ENCODE results near the gene DLG1. TPM values are rescaled to one million over a fixed set of nuclear protein-coding genes. Genes with fewer than 3 reads are reported as not detected.

The DLG1 gene
- total RNA-seq, 1 experiment from 2014 or later: 89.8 TPM

DNA sequence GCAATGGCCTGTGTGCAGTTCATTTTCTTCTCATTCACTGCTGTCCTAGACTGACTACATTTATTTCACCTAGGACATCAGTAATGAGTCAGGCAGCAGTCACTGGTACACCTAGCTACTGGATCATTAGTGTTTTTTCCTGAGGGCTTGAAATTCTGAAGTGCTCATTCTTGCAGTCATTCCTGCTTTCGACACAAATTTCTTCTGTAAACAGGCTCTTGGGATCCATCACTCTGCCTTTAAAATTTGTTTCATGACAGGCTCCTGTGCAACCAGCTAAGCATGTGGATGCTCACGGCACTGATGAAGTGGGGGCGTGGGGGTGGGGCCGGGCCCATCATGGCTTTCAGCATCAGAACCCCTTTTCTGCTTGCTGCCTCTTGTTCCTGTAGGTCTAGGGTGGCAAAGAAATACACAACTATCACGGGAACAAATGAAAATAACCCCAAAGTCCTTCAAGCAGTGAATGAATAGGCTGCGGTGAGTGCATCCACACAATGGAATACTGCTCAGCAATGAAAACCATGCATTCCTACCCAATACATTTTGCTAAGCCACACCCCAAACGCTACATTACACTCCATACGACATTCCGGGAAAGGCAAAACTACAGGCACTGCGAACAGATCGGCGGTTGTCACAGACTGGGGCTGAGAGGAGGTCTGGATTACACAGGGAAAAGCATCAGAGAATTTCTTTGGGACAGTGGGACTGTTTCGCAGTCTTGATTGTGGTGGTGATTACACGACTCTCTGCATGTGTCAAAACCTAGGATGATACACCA, 259.5 kb downstream of the DLG1 start:
- H3K9me3 ChIP-seq (ENCODE audit: control insufficient read depth in 1 of 2, insufficient read depth in 1 of 2, low read depth in 1 of 2, low read length in 2 of 2): no peaks in the 10 kb centered on the region
- H3K4me2 ChIP-seq (ENCODE audit: low read length): no peak overlapping the region
- ChIA-PET POLR2A (no interaction called here), RAD21 (ENCODE audit: low non-redundant PET in 1 of 2, low total read pairs in 2 of 2, uncharacterized antibody in 2 of 2, unreplicated experiment in 2 of 2) (no interaction called here), CTCF (no interaction called here)
- ATAC-seq (no peak), DNase-seq (ENCODE audit: low read depth, low spot score) (no peak)
- no TSS peak for BruUV-seq (replicated peaks)
- intact Hi-C loops (cut with micrococcal nuclease): no loop called here
- no peak for TF ChIP-seq POLR2A (IDR thresholded peaks at IDR 0.05; ENCODE audit: borderline replicate concordance, extremely low read depth, insufficient read depth, insufficient read length)
- TF ChIP-seq SIN3A (IDR thresholded peaks at IDR 0.05; ENCODE audit: low read depth): no peak
- TF ChIP-seq ZFX (IDR thresholded peaks at IDR 0.05): no peak
- no peak for TF ChIP-seq CBX3 (IDR thresholded peaks at IDR 0.05; ENCODE audit: low read depth)
- no peak for TF ChIP-seq EGR1 (IDR thresholded peaks at IDR 0.05; ENCODE audit: low read depth)
- TF ChIP-seq, protein P1, sequence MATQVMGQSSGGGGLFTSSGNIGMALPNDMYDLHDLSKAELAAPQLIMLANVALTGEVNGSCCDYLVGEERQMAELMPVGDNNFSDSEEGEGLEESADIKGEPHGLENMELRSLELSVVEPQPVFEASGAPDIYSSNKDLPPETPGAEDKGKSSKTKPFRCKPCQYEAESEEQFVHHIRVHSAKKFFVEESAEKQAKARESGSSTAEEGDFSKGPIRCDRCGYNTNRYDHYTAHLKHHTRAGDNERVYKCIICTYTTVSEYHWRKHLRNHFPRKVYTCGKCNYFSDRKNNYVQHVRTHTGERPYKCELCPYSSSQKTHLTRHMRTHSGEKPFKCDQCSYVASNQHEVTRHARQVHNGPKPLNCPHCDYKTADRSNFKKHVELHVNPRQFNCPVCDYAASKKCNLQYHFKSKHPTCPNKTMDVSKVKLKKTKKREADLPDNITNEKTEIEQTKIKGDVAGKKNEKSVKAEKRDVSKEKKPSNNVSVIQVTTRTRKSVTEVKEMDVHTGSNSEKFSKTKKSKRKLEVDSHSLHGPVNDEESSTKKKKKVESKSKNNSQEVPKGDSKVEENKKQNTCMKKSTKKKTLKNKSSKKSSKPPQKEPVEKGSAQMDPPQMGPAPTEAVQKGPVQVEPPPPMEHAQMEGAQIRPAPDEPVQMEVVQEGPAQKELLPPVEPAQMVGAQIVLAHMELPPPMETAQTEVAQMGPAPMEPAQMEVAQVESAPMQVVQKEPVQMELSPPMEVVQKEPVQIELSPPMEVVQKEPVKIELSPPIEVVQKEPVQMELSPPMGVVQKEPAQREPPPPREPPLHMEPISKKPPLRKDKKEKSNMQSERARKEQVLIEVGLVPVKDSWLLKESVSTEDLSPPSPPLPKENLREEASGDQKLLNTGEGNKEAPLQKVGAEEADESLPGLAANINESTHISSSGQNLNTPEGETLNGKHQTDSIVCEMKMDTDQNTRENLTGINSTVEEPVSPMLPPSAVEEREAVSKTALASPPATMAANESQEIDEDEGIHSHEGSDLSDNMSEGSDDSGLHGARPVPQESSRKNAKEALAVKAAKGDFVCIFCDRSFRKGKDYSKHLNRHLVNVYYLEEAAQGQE (IDR thresholded peaks at IDR 0.05; ENCODE audit: low read depth): no peak
- TF ChIP-seq, protein P2, sequence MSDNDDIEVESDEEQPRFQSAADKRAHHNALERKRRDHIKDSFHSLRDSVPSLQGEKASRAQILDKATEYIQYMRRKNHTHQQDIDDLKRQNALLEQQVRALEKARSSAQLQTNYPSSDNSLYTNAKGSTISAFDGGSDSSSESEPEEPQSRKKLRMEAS (IDR thresholded peaks at IDR 0.05): no peak
- no peak for TF ChIP-seq SP1 (IDR thresholded peaks at IDR 0.05; ENCODE audit: low read depth)
- TF ChIP-seq, protein P3, sequence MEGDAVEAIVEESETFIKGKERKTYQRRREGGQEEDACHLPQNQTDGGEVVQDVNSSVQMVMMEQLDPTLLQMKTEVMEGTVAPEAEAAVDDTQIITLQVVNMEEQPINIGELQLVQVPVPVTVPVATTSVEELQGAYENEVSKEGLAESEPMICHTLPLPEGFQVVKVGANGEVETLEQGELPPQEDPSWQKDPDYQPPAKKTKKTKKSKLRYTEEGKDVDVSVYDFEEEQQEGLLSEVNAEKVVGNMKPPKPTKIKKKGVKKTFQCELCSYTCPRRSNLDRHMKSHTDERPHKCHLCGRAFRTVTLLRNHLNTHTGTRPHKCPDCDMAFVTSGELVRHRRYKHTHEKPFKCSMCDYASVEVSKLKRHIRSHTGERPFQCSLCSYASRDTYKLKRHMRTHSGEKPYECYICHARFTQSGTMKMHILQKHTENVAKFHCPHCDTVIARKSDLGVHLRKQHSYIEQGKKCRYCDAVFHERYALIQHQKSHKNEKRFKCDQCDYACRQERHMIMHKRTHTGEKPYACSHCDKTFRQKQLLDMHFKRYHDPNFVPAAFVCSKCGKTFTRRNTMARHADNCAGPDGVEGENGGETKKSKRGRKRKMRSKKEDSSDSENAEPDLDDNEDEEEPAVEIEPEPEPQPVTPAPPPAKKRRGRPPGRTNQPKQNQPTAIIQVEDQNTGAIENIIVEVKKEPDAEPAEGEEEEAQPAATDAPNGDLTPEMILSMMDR (IDR thresholded peaks at IDR 0.05 in 2 of 3, conservative IDR thresholded peaks at IDR 0.05 in 1 of 3; ENCODE audit: borderline replicate concordance in 1 of 3, insufficient read depth in 1 of 3, low read depth in 2 of 3, low read length in 2 of 3): no peak
- TF ChIP-seq SRF (IDR thresholded peaks at IDR 0.05; ENCODE audit: low read depth): no peak
- no peak for TF ChIP-seq RAD21 (IDR thresholded peaks at IDR 0.05; ENCODE audit: low read depth)
- no peak for TF ChIP-seq JUND (IDR thresholded peaks at IDR 0.05)
- TF ChIP-seq EZH2 (IDR thresholded peaks at IDR 0.05): no peak
- TF ChIP-seq, protein P4, sequence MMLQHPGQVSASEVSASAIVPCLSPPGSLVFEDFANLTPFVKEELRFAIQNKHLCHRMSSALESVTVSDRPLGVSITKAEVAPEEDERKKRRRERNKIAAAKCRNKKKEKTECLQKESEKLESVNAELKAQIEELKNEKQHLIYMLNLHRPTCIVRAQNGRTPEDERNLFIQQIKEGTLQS (IDR thresholded peaks at IDR 0.05): no peak
- TF ChIP-seq EZH2phosphoT487 (IDR thresholded peaks at IDR 0.05; ENCODE audit: borderline replicate concordance): no peak
- no peaks in the 10 kb centered on the region for H3K4me1 ChIP-seq (ENCODE audit: control insufficient read depth in 1 of 2, insufficient read depth in 2 of 2, low read length in 2 of 2)
- H3K27ac ChIP-seq (ENCODE audit: low read depth, low read length): no peak overlapping the region
- H3K27me3 ChIP-seq (ENCODE audit: insufficient read depth, low read length): no peaks in the 10 kb centered on the region
- peaks cover 0 to 4% of the 10 kb centered on the region in 2 experiments; a peak in 1 of 4 replicates for H3K36me3 ChIP-seq (ENCODE audit: control insufficient read depth in 1 of 2, insufficient read depth in 2 of 2, low read length in 2 of 2)
- no peaks in the 10 kb centered on the region for H4K20me1 ChIP-seq (ENCODE audit: insufficient read depth)
- no peaks in the 10 kb centered on the region for H3K79me2 ChIP-seq (ENCODE audit: insufficient read depth, low read length)
- H3K4me3 ChIP-seq (replicated peaks in 1 of 2; ENCODE audit: low read depth in 1 of 2, low read length in 2 of 2): no peak overlapping the region
- H2AFZ ChIP-seq (ENCODE audit: low read depth, low read length, poor library complexity, severe bottlenecking): no peak overlapping the region
- no peaks in the 10 kb centered on the region for H3K9me2 ChIP-seq (ENCODE audit: insufficient read depth)
- no peak overlapping the region for H3K9ac ChIP-seq (ENCODE audit: low read length)

Data from HCT116 (cell line).